ENCODE results near the gene ACTG2. TPM values are rescaled to one million over a fixed set of nuclear protein-coding genes. Genes with fewer than 3 reads are reported as not detected.

The ACTG2 gene
- total RNA-seq, 1 experiment from 2014 or later = 0.23 TPM

DNA sequence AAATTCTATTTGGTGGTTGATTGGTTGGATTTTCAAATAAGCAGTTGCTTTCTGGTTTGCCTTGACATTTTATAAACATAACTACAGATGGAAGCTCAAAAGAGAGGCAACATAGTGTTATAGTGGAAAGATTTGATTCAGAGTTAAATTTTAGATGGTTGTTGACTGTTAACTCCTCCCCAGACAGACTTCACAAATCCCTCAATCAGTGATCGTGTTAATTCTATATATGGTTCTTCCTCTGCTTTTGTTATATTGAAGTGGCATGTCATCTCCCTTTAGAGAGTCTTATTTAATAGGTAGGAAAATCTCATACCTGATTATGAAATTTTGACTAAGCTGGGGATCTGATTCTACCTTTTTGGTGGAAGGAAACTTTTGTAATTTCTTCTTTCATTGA is 53.4 kb downstream of the ACTG2 start:
- H3K27ac ChIP-seq (ENCODE audit: low read length) = no peak overlapping the region
- intact Hi-C loops (cut with micrococcal nuclease; ENCODE audit: unreplicated experiment) (no loop called here), in situ Hi-C loops (cut with HindIII; ENCODE audit: low pct_unique_long_range_greater_than_20kb, low sequenced_read_pairs) (no loop called here)
- TF ChIP-seq TCF7L2 (IDR thresholded peaks at IDR 0.05; ENCODE audit: low read depth, low read length) = no peak
- no peak for TF ChIP-seq REST (IDR thresholded peaks at IDR 0.05; ENCODE audit: insufficient read depth in 1 of 2, low read depth in 2 of 2, low read length in 1 of 2)
- TF ChIP-seq CTCF (IDR thresholded peaks at IDR 0.05) = no peak
- TF ChIP-seq POLR2AphosphoS5 (IDR thresholded peaks at IDR 0.05; ENCODE audit: low read depth, low read length) = no peak
- no peak for TF ChIP-seq SIN3A (IDR thresholded peaks at IDR 0.05; ENCODE audit: borderline replicate concordance, insufficient read depth, low read depth, low read length)
- no peak overlapping the region for H3K4me3 ChIP-seq (ENCODE audit: low read depth in 2 of 2, low read length in 2 of 2)
- H3K4me1 ChIP-seq (ENCODE audit: control insufficient read depth, insufficient read depth, low read length) = no peaks in the 10 kb centered on the region
- ChIA-PET CTCF (no interaction called here), POLR2A (no interaction called here)
- no peak for ATAC-seq
- no TSS peak for BruUV-seq (replicated peaks)
- H3K36me3 ChIP-seq (ENCODE audit: control insufficient read depth, insufficient read depth, low read length) = peaks cover 15% of the 10 kb centered on the region; the same call in 1 of the 2 replicates
- no peaks in the 10 kb centered on the region for H3K9me3 ChIP-seq (ENCODE audit: control insufficient read depth, insufficient read depth, low read depth, low read length)
- DNase-seq (ENCODE audit: low read depth, low spot score) = no peak
- H3K27me3 ChIP-seq (ENCODE audit: control insufficient read depth, insufficient read depth, low read length) = no peaks in the 10 kb centered on the region

DNA sequence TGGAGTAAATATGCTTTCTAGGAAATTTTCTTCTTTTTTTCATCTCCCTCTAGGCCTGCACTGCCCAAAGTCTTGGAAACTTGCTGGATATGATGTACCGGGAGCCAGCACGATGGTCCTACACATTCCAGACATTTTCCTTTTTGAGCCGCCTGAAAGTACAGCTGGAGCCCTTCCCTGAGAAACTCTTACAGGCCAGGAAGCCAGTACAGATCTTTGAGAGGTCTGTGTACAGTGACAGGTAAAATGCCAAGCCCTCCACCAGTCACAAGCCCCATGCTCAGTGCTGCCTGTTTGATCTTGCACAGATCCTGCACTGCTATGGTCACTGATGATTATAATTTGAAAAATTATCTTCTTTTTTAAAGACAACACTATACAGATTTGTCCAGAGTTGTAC is 53.9 kb downstream of the ACTG2 start:
- ChIA-PET CTCF (no interaction called here), POLR2A (no interaction called here)
- ATAC-seq (no peak), DNase-seq (ENCODE audit: low read depth, low spot score) (no peak)
- in situ Hi-C loops (cut with HindIII; ENCODE audit: low pct_unique_long_range_greater_than_20kb, low sequenced_read_pairs) = no loop called here
- H3K4me3 ChIP-seq (ENCODE audit: low read depth in 2 of 2, low read length in 2 of 2) = no peak overlapping the region
- no peaks in the 10 kb centered on the region for H3K9me3 ChIP-seq (ENCODE audit: control insufficient read depth, insufficient read depth, low read depth, low read length)
- H3K27ac ChIP-seq (ENCODE audit: low read length) = no peak overlapping the region
- BruUV-seq (replicated peaks) = no TSS peak
- intact Hi-C loops (cut with micrococcal nuclease; ENCODE audit: unreplicated experiment) = no loop called here
- TF ChIP-seq CTCF (IDR thresholded peaks at IDR 0.05) = no peak
- no peak for TF ChIP-seq POLR2AphosphoS5 (IDR thresholded peaks at IDR 0.05; ENCODE audit: low read depth, low read length)
- no peak for TF ChIP-seq TCF7L2 (IDR thresholded peaks at IDR 0.05; ENCODE audit: low read depth, low read length)
- no peak for TF ChIP-seq SIN3A (IDR thresholded peaks at IDR 0.05; ENCODE audit: borderline replicate concordance, insufficient read depth, low read depth, low read length)
- H3K36me3 ChIP-seq (ENCODE audit: control insufficient read depth, insufficient read depth, low read length) = peaks cover 15% of the 10 kb centered on the region; the same call in 1 of the 2 replicates
- no peaks in the 10 kb centered on the region for H3K27me3 ChIP-seq (ENCODE audit: control insufficient read depth, insufficient read depth, low read length)
- no peaks in the 10 kb centered on the region for H3K4me1 ChIP-seq (ENCODE audit: control insufficient read depth, insufficient read depth, low read length)

Measured in Panc1 (cell line).